Choroid plexus epithelial cell (primary cell): ENCODE measurements around the gene INHBE.

Experiments used
- DNase-seq: peaks from one replicate; pipeline ENCODE4 v3.0.0-alpha.2; 2010; ENCODE audit warnings: low read depth
- H3K4me3 ChIP-seq: 2 replicates; pipeline ENCODE4 v1.5.1; 2011; ENCODE audit warnings: low read depth, mild to moderate bottlenecking, control low read depth, low read length, moderate library complexity
- CTCF ChIP-seq: conservative IDR thresholded peaks from 2 replicates; pipeline ENCODE4 v1.5.1; 2011; ENCODE audit warnings: low read depth, mild to moderate bottlenecking, control low read depth, inconsistent platforms, low read length, moderate library complexity

Gene INHBE

GRCh38 chr12:57461917-57462250, 6.8 kb downstream of the INHBE start:
- H3K4me3 ChIP-seq, result peak overlapping the region; percentile 65
- TF ChIP-seq CTCF, result no peak
- DNase-seq, result no peak

- peak overlapping the region; percentile 65 for H3K4me3 ChIP-seq
- DNase-seq, result peak; percentile 89
- TF ChIP-seq CTCF, result peak; percentile 96
Measured at GRCh38 chr12:57462251-57462911, 7.3 kb downstream of the INHBE start.

- H3K4me3 ChIP-seq, result no peak overlapping the region
- TF ChIP-seq CTCF, result no peak
- DNase-seq, result no peak
Measured at GRCh38 chr12:57462912-57463253, 7.8 kb downstream of the INHBE start.

- no peak overlapping the region for H3K4me3 ChIP-seq
- no peak for TF ChIP-seq CTCF
- no peak for DNase-seq
Measured at GRCh38 chr12:57464569-57464968, 9.5 kb downstream of the INHBE start.

GRCh38 chr12:57465030-57465746, 10.1 kb downstream of the INHBE start:
- H3K4me3 ChIP-seq, result no peak overlapping the region
- TF ChIP-seq CTCF, result no peak
- no peak for DNase-seq

- no peak for TF ChIP-seq CTCF
- DNase-seq, result no peak
- H3K4me3 ChIP-seq, result no peak overlapping the region
Measured at GRCh38 chr12:57465747-57466505, 10.8 kb downstream of the INHBE start.
